GM18909 (cell line): ENCODE data around the gene CSKMT.
"Not testable (repeated sequence)": the region's sequence is repeated elsewhere in the genome, so short reads cannot be mapped to it uniquely, and the experiment has no call there.

Source experiments
- ATAC-seq: cut with Tn5 transposase; IDR thresholded peaks from one replicate; pipeline ENCODE4 v1.9.1; 2021; ENCODE audit warnings: mild to moderate bottlenecking; ENCODE audit not compliant: unreplicated experiment, poor library complexity

Gene CSKMT

DNA sequence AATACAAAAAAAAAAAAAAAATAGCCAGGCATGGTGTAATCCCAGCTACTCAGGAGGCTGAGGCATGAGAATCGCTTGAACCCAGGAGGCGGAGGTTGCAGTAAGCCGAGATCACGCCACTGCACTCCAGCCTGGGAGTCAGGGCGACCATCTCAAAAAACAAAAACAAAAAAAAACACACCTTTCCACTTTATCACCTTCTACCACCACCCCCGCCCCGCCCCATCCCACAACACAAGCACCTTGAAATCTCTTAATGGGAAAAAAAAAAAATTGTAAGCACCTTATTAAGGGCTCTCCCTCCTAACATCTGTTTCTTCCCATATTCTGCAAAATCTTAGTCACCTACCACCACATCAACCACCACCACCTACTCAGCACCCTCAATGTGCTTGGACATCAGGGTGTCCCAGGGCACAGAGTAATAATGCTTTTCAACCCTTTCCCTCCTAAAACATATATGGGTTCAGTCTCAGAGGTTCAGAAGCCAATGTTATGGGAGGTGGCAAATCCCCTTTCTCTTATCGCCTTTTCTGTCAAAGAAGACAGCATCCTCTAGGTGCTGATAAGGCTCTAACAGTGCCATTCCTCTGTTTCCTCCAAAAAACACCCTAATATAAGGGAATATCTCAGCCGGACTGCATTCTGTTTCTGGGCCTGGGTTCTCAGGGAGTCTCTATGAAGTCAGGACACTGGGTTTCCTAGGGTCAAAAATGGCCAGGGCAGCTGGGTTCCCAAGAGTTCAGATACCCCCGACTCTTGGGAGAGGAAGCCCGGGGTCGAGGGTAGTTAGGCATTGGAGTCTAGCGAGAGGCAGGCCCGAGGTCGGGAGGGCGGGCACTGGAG, 12.7 kb upstream of the CSKMT start:
- peak; percentile 2 for ATAC-seq

DNA sequence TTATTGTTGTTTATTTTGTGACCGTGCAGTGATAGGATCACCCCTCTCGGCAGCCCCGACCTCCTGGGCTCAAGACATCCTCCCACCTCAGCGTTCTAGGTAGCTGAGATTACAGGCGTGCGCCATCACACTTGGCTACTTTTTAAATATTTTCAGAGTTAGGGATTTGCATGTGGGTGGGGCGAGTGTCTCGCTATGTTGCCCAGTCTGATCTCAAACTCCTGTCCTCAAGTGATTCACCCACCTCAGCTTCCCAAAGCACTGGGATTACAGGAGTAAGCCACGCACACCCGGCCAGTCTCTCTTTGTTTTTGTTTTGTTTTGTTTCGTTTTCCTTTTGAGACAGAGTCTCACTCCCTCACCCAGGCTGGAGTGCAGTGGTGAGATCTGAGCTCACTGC, 10.8 kb upstream of the CSKMT start:
- no peak for ATAC-seq

DNA sequence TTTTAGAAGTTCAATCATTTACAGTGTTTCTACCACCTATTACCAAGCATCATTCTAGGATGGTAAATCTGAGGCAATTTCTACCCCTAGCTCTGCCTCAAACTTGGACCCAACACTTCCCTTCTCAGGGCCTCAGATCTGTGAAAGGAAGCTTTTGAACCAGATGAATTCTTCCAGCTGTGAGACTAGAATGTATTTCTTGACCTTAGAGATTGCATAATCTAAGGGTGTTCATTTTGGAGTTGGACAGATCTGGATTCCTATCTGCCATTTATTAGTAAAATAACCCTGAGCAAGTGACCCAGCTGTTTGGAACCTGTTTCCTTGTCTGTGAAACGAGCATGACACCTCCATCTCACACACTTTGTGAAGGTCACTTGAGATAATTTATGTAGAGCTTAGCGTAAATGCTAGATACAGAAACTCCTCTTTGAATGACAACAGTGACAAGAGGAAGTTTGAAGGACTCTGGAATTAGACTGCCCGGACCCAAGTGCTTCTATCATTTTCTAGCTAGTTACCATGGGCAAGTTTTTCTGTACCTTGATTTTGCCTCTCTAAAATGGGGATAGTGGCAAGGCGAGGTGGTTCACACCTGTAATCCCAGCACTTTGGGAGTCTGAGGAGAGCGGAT, 8.2 kb upstream of the CSKMT start:
- no peak for ATAC-seq

DNA sequence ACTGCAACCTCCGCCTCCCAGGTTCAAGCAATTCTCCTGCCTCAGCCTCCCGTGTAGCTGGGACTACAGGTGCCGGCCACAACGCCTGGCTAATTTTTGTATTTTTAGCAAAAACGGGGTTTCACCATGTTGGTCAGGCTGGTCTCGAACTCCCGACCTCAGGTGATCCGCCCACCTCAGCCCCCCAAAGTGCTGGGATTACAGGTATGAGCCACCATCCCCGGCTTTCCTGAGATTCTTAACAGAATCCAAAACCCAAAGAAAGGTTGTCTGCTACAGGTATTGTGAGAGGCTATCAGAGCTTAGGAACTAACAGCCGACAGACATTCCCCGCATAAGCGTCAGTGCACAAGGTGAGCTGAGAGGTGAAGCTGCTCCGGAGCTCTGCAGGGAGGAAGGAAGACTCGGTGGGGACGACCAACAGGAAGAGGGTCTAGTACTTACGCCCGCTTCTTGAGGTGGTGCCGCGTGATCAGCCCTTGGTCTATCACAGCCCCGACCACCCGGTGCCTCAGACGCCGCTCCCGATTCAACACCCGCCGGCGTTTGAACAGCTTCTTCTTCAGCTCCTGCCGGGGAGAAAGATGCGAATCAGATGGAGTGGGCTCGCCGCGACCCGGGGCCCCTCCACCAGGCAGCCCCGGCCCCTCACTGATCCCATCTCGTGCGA, 572 bp upstream of the CSKMT start:
- ATAC-seq: peak; percentile 35

DNA sequence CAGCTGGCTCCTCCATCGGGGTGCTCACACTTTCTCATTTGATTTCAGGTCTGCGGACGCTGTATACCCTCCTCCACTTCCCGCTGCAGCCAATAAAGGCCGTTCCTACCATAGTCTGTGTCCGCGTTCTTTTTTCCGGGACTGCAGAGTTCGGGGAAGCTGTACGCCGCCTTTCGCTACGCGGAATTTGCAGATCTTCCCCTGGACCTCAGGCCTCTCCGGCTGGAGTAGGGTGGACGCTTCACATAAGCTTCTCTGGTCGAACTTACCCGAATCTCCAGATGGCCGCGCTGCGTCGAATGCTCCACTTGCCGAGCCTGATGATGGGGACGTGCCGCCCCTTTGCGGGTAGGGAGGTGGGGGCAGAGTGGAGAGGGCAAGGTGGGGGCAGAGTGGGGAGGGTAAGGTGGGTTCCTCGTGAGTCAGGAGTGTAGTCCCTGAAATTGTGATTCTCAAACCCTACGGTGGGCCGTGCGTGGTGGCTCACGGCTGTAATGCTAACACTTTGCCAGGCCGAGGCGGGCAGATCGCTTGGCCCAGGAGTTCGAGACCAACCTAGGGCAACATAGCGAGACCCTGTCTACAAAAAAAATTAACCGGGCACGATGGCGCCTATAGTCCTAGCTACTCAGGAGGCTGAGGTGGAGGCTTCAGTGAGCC, 617 bp downstream of the CSKMT start:
- ATAC-seq: peak; percentile 3

DNA sequence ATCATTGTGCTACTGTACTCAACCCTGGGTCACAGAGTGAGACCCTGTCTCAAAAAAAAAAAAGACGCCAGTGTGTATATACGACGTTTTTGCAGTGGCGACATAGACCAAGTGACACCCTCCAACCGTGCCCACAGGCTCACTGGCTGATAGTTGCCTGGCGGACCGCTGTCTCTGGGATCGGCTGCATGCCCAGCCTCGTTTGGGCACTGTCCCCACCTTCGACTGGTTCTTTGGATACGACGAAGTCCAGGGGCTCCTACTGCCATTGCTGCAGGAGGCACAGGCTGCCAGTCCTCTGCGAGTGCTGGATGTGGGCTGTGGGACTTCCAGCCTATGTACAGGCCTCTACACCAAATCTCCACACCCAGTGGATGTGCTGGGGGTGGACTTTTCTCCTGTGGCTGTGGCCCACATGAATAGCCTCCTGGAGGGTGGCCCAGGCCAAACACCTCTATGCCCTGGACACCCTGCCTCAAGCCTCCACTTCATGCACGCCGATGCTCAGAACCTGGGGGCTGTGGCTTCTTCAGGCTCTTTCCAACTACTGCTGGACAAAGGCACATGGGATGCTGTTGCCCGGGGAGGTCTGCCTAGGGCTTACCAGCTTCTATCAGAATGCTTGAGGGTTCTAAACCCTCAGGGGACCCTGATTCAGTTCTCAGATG, 1.3 kb downstream of the CSKMT start:
- no peak for ATAC-seq

DNA sequence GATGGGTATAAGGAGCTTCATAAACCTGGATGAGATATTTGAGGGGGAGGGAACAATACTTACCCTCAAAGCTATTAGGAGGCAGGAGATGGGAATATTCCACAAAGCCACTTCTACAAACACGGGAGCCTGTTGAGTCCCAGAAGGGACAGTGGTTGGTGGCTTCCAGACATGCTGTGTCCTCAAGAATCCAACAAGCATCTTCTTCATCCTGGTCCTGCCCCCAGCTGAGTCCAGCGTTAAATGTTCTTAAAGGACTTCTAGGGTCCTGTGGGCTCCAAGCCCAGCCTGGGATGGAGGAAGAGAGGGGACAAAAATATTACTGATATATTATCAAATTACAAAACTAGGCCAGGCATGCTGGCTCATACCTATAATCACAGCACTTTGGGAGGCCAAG, 2.3 kb downstream of the CSKMT start:
- no peak for ATAC-seq

DNA sequence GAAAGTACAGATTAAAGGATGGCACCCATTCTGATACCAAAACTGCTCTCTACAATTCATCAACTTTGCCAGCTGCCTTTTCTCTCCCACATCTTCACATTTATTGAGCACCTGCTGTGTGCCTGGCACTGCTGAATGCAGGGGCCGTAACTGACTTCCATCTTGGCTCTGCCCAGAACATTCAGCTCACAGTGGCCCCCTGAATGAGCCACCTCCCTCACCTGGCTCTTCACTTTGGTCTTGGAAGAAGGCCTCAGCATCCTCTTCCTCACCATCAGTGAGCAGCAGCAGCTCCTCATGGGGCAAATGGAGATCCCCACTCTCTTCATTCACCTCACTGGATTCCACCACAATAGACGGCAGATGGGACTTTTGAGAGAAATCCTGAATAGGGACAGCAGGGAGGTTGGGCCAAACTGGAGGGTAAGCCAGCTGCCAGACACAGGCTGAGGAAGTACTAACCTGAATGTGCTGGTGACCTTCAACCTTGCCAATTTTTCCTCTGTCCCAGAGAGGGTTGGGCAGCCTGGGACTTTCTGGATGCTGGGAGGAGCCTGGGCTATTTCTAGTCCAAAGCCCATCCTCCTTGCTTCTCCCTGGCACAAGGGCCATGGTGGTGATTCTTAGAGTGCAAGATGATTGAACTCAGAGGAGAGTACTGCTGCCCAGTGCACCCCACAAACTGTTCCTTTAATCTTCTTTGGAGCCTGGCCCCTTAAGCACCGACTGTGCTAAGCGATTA, 4.5 kb downstream of the CSKMT start:
- no peak for ATAC-seq

DNA sequence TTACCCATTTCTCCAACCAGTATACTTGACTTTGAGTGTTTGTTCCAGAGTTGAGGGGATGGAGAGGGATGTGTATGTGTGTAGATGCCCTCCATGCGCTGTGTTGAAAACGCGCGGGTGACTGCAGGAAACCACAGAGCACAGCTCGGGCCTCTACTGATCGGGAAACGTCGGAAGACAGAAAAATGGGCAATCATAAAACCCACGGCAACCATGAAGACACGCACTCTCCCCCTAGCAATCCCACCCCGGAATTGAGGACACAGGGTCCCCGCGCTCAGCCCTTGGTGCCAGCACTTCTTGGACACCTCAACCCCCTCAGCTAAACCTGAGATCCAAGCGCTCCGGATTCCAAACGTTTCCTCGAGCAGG, 6.1 kb downstream of the CSKMT start:
- peak; percentile 9 for ATAC-seq

DNA sequence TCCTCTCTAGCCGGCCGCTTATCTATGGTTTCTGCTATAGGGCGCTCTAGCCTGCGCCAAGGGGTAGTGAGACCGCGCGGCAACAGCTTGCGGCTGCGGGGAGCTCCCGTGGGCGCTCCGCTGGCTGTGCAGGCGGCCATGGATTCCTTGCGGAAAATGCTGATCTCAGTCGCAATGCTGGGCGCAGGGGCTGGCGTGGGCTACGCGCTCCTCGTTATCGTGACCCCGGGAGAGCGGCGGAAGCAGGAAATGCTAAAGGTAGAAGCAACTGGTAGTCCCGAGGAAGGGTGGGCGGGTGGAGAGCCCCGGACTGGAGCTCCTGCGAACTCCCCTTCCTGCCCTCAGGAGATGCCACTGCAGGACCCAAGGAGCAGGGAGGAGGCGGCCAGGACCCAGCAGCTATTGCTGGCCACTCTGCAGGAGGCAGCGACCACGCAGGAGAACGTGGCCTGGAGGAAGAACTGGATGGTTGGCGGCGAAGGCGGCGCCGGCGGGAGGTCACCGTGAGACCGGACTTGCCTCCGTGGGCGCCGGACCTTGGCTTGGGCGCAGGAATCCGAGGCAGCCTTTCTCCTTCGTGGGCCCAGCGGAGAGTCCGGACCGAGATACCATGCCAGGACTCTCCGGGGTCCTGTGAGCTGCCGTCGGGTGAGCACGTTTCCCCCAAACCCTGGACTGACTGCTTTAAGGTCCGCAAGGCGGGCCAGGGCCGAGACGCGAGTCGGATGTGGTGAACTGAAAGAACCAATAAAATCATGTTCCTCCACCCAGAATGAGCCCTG, 6.7 kb downstream of the CSKMT start, which contains the start of the genes LBHD1 and UQCC3:
Gene LBHD1, minus strand, starts transcription at position 660 of the 782 bp plus-strand sequence. CDS start 2,236 bp downstream, outside the sequence.
Gene UQCC3, plus strand, starts transcription at position 66 of the 782 bp plus-strand sequence. Its CDS starts 73 bp downstream, at position 139.
- peak; percentile 55 for ATAC-seq

DNA sequence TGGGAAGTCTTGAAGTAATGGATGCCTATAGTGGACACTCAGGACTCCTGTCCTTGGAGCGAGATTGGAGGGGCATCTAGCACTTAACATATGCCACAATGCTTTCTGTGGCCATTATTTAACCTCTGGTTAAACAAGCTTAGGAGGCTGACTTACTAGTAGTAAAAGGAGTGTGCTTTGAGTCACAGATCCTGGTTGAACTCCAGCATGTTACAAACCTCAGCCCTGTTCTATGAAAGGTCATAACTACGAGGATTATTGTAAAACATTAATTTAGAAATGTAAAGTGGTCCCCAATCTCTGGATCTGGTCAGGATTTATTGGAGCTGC, 8.0 kb downstream of the CSKMT start:
- no peak for ATAC-seq

DNA sequence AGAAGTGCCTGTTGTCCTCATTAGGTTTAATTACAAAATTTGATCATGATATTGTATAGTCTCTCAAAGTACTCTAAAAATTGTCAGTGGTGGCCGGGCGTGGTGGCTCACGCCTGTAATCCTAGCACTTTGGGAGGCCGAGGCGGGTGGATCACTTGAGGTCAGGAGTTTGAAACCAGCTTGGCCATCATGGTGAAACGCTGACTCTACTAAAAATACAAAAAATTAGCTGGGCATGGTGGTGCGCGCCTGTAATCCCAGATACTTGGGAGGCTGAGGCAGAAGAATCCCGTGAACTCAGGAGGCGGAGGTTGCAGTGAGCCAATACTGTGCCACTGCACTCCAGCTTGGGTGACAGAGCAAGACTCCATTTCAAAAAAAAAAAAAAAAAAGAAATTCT, 10.3 kb downstream of the CSKMT start:
- not testable (repeated sequence) for ATAC-seq

DNA sequence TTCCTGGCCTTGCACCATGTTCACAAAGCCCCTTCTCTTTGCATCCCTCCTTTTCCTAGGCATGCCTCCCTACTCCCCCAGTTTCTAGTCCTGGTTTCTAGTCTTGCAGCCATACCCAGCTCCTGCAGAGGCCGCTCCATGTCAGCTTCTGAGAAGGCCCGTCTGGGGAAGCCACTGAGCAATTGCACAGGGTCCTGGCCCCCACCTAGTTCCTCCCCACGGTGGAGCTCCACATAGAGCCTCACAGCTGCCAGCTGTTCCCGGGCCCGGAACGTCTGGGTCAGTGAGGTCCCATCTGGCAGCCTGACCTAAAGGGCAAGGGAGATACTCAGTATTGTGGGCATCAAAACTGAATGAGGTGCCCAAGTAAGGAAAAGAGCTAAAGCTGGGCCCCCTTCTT, 11.6 kb downstream of the CSKMT start:
- no peak for ATAC-seq

DNA sequence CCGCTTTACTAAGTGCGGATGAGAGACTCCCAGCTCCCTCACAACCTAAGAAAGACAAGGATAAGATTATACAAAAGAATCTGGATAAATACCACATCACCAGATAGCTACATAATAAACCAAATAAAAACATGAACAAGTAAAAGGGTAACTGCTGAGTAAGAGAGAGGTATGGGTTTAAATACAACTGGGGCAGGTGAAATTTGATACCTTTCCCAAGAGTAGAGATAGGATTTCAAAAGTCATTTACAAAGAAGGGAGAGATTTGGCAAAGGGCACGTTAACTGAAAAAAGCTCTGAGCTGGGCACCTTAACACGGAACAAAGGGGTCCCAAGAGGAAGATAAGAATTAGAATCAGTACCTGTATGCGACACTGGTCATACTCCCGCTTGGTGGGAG, 12.0 kb downstream of the CSKMT start:
- ATAC-seq: no peak

DNA sequence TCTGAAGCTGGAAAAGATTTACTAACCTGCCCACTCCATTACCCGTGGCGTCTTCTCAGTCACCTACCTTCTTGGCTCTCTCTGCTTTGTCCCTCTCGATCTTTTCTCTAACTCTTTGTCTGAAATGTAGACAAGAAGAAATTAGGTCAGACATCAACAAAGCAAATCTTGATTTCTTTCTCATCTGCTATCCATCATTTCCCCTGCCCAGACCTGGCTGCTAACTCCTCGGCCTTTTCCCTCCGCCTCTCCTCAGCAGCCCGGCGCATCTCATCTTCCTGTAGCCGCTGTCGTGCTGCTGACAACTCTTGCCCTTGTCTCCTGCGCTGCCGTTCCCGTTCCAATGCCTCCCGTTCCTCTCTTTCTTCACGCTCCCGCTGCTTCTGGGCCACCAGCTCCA, 12.6 kb downstream of the CSKMT start:
- ATAC-seq: no peak

DNA sequence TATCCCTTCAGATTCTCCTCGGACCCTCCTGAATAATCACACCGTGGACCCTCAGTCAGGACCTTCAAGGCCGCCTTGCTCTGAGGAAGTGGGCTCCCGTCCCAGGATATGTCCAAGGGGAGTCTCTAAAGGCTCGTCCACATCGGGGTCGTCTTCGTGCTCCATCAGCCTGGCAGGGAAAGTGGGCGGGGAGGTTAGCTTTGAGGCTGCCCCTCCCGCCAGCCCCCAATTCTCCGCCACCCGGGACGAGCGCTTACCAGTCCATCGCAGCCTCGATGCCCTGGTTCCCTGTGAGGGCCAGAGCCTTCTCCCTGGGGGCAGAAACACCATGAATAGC, 13.3 kb downstream of the CSKMT start:
- no peak for ATAC-seq

DNA sequence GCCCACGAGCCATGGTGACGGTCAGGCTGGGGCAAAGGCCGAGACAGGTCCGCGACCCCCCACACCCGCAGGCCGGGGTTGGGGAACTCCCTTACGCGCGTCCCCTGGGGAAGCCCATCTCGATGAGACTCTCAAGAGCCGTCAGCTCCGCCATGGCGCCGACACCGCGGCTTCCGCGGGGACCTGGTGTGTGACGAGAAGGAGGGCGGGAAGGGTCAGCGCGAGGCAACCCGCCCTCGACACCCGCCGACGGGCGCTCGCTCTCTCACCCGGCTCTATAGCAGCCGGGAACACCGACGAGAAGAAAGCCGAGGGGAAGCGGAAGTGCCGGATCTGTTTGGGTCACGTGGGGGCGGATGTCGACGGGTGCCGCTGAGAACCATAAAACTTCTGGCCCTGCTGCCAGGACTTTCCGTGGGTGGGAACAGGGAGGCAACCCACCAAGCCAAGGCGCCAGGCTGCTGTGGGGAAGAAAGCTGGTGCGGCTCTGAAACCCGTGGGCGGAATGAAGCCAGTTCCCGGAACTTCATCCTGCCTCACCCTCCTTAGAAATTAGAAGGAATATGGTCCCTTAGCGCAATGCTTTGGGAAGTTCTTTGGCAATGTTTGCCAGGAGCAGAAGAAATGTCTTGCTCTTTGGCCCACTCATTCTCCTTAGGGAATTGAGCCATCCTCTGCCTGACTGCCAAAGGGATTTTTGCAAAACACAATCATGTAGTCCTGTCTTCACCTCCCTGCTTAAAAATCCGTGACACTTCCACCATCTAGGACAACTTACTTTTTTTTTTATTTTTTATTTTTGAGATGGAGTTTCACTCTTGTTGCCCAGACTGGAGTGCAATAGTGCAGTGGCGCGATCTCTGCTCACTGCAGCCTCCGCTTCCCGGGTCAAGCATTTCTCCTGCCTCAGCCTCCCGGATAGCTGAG, 13.9 kb downstream of the CSKMT start, which contains the start of gene UBXN1:
Gene UBXN1, minus strand, starts transcription at position 304 of the 927 bp plus-strand sequence. Its CDS starts 150 bp downstream, at position 154.
- ATAC-seq: peak; percentile 69

DNA sequence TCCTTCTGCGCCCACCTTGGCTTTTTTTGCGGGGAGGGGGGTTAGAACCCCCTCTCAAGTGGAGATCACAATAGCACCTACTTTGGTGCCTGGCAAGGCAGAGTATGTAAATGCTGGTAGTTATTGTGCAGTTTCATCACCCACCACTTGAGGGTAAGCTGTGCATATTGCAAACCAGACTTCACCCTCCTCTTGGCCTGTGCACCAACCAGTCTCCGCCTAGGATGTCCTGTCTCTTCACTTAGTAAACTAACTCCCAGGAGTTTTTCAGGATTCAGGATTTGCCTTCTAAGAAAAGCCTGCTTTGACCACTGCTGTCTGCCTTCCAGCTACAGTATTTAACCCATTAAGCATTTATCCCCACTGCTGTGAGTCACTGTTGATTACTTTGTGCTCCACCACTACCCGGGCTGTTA, 15.7 kb downstream of the CSKMT start:
- ATAC-seq: no peak
